Astrocyte of the spinal cord (primary cell): Measurements from ENCODE around the gene UXS1.
A peak's percentile ranks its signal among the peaks of the same experiment; 100 is the strongest.

Experiments
- DNase-seq: peaks from one replicate; pipeline ENCODE4 v3.0.0; 2011; ENCODE audit warnings: low read depth, low spot score
- H3K4me3 ChIP-seq: 2 replicates; pipeline ENCODE4 v1.5.1; 2011; ENCODE audit warnings: low read depth, mild to moderate bottlenecking, low read length, moderate library complexity
- in situ Hi-C: cut with HindIII; loops from 2 replicates; pipeline ENCODE4 v1.10.0; 2017; ENCODE audit warnings: low sequenced_read_pairs
- TF ChIP-seq, protein P1 (sequence below): IDR thresholded peaks from 2 replicates; pipeline ENCODE4 v1.5.1; 2012; ENCODE audit warnings: low read depth, mild to moderate bottlenecking, low read length, inconsistent platforms

The UXS1 gene

DNA sequence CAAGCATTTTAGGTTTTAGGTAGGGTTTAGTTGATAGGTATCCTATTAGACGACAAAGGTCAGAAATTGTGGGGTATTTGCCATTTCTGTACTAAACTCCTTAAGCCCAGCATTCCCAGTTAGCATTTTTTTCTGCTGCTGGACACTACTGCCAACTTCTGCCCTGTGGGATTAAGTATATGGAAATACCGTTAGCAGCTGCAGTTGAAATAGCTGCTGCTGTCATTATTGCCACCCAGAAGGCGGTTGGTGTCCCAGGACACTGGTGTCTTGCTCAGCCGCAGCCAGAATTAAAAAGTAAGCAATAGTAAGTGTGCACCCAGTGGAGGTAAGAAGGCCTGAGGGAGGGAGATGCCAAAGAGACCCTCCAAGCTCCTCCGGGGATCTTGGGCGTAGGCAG is 1.9 kb upstream of the UXS1 start:
- DNase-seq, result no peak
- in situ Hi-C loops, result no loop called here
- H3K4me3 ChIP-seq, result no peak overlapping the region
- TF ChIP-seq, protein P1, sequence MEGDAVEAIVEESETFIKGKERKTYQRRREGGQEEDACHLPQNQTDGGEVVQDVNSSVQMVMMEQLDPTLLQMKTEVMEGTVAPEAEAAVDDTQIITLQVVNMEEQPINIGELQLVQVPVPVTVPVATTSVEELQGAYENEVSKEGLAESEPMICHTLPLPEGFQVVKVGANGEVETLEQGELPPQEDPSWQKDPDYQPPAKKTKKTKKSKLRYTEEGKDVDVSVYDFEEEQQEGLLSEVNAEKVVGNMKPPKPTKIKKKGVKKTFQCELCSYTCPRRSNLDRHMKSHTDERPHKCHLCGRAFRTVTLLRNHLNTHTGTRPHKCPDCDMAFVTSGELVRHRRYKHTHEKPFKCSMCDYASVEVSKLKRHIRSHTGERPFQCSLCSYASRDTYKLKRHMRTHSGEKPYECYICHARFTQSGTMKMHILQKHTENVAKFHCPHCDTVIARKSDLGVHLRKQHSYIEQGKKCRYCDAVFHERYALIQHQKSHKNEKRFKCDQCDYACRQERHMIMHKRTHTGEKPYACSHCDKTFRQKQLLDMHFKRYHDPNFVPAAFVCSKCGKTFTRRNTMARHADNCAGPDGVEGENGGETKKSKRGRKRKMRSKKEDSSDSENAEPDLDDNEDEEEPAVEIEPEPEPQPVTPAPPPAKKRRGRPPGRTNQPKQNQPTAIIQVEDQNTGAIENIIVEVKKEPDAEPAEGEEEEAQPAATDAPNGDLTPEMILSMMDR, result no peak

DNA sequence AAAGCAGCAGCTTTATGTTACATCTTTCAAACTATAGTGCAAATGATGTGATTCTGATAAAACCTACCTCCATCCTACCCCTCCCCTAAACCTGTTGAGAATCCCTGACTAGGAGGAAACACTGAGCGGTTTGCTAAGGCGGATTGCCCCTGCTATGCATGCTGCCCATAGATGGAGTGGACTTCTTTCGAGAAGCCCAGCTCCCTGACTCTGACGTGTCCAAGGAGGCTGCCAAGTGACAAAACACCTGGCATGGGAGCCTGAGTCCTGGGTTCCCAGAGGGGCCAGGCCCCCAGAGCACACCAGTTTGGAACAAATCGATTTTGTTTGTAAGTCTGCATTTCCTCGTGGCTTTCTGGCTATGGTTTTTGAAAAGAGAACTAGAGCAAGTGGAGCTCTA is 1.4 kb upstream of the UXS1 start:
- no peak for DNase-seq
- in situ Hi-C loops, result no loop called here
- TF ChIP-seq, protein P1, result no peak
- H3K4me3 ChIP-seq, result no peak overlapping the region

DNA sequence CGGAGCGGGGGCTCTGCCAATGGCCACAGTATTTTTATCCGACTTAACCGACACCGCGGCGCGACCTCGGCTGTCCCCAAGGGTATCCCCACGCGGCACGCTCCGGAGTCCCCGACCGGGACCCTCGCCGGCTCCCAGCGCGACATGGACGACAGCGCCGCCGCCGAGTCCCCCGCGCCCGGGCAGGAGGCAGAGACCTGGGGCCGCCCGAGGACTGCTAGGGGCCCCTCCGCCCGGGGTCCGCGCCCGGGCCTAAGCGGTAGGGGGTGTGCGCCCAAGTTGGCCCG is 468 bp downstream of the UXS1 start:
- in situ Hi-C loops, result no loop called here
- TF ChIP-seq, protein P1, result no peak

DNA sequence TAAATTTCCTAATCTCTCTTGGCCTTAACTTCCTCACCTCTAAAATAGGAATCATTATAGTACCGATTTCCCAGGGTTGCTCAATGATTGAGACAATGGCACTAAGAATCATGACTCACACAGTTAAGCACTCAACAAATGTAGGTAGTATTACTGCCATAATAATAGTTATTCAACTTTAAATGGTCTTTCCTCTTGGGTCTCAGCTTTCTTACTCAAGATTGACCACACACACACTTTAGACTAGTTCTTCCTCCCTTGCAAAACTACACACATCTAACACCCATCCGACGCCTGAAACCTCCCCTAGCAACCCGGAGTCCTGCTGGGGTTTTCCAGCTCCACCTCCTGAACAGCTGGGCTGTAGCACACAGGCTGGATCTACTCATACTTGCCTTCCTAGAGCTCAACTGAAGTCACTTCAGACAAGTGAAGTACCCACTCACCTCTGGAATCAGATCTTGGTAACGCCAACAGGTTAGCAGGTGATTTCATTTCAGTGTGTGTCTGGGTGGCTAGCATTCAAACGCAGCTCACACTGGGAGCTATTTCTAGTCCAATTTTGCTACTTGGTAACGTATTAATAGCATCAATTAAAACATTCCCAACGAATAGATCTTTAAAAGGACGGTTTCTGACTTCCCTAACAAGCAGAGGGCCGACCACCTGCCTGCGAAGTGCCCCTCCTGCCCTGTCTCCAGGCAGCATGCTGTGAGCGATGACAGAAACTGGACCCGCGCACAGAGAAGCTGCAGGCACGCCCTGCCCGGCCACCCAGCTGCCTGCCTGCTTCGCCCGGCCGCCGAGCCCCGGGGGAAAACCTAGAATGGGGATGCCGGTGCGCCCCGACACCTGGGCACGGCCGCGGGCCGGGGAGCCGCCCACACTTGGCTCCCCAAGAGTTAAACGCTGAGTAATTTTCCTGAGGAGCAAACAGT is 1.1 kb downstream of the UXS1 start:
- in situ Hi-C loops, result no loop called here
- TF ChIP-seq, protein P1, result no peak
- peak overlapping the region; percentile 66 for H3K4me3 ChIP-seq
- DNase-seq, result peak; percentile 80

More for the DNA sequence above, 468 bp downstream of the UXS1 start:
- DNase-seq, result peak; percentile 15
- peak overlapping the region; percentile 66 for H3K4me3 ChIP-seq

DNA sequence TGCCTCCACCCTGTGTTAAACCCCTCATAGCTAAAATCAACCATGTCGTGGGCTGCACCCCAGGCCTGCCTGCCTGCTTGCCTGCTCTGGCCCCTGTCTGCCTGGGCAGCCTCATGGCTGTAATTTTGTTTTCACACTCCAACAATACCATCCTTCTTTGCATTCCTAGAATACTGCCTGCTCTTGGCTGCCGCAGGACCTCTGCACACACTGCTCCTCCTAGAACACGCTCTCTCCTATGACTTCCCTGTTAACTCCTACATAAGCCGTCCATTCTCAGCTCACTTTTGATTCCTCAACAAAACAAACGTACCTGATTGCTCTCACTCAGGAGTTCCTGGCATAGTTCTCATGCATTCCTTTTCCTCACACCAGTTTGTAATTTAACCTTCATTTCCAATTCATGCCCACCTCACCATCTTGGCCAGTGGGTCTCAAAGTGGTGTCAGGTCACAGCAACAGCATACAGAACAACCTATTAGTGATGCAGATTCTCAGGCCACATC is 2.5 kb downstream of the UXS1 start:
- H3K4me3 ChIP-seq, result no peak overlapping the region
- in situ Hi-C loops, result no loop called here

DNA sequence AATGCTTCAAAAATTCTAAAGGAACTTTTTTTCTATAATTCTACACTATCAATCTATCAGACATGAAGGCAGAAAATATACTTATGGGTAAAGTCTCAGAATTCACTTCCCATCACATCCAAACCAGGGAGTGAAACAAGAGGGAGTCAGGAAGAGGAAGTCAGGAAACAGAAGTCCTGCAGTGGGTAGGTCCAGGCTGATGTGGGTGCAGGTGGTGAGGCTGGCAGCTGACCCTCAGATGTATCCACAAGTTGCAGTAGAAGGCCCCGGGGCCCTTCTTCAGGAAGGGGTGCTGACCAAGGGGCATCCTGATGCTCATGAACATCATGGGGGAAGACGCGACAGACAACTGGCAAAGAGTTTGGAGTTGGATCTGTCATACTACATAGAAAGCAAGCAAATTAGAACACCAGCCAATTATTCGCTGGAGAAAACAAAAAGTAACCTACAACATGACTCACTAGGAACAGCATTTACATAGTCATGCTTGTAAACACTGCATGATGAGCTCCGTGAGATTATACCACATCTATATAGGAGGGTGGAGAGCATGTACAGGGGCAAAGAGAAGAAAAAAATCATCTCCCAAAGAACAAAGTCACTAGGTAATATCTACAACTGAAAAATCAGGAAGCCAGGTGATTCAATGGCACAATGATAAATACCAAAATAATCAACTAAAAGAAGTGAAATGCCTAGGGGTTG is 4.2 kb downstream of the UXS1 start:
- peak; percentile 43 for DNase-seq
- in situ Hi-C loops, result no loop called here
- TF ChIP-seq, protein P1, result no peak
- no peak overlapping the region for H3K4me3 ChIP-seq

More for the DNA sequence above, 2.5 kb downstream of the UXS1 start:
- TF ChIP-seq, protein P1, result no peak
- no peak for DNase-seq
